GM12891 (cell line): ENCODE measurements around the gene NFKBIE.

ENCODE experiments used
- POLR2A ChIP-seq: IDR thresholded peaks from 2 replicates; pipeline ENCODE4 v1.6.1; 2011; ENCODE audit warnings: low read depth, low read length, control low read depth
- POLR2AphosphoS5 ChIP-seq: IDR thresholded peaks from 2 replicates; pipeline ENCODE4 v1.6.1; 2011; ENCODE audit warnings: low read depth, low read length, control low read depth

DNA sequence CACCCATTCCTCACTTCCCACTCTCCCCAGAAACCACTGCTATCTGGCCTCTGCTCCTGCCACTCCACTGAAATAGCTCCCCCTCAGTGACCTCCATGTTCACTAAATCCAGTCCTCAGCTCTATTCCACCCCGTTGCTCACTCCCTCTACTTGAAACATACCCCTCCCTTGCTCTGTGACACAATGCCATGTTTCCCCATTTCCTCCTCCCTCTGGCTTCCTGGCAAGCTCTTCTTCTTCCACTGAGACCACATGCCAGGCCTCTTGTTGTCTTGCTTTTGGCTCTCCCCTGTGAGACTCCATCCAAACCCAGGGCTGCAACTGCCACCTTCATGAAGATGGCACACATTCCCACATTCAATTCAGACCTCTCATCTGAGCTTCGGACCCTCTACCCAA lies 18.8 kb upstream of the NFKBIE start:
- no peak for TF ChIP-seq POLR2AphosphoS5
- TF ChIP-seq POLR2A = no peak
